SJSA1 (cell line): Measurements from ENCODE around the gene ACKR2. TPM values are rescaled to one million over a fixed set of nuclear protein-coding genes. Genes with fewer than 3 reads are reported as not detected.

Source experiments
- DNase-seq, 2 experiments: peaks; one replicate each; pipeline ENCODE4 v3.0.0-alpha.2; 2015 to 2020; ENCODE audit warnings: low spot score in 2 of 2, low read depth in 1 of 2
- H3K27ac ChIP-seq: fragments of 250-450 bp; sonication (Bioruptor Pico); 2 replicates; pipeline ENCODE4 v1.5.1; 2020; ENCODE audit warnings: mild to moderate bottlenecking, moderate library complexity
- H3K27me3 ChIP-seq: fragments of 250-450 bp; sonication (Bioruptor Pico); replicated peaks from 2 replicates; pipeline ENCODE4 v1.5.1; 2020; ENCODE audit warnings: mild to moderate bottlenecking, moderate library complexity
- H3K36me3 ChIP-seq: fragments of 250-450 bp; sonication (Bioruptor Pico); 2 replicates; pipeline ENCODE4 v1.5.1; 2020; ENCODE audit warnings: mild to moderate bottlenecking
- H3K4me1 ChIP-seq: fragments of 250-450 bp; sonication (Bioruptor Pico); replicated peaks from 2 replicates; pipeline ENCODE4 v1.6.1; 2021; ENCODE audit warnings: mild to moderate bottlenecking
- H3K4me3 ChIP-seq: fragments of 250-450 bp; sonication (Bioruptor Pico); 2 replicates; pipeline ENCODE4 v1.5.1; 2020; ENCODE audit warnings: mild to moderate bottlenecking
- H3K9me3 ChIP-seq: fragments of 250-450 bp; sonication (Bioruptor Pico); replicated peaks from 2 replicates; pipeline ENCODE4 v1.5.1; 2020; ENCODE audit warnings: mild to moderate bottlenecking
- total RNA-seq: library from RNA; depleted of rRNA; stranded (reverse); fragments of >200 nt; shearing (Covaris generic); gene quantifications from 2 replicates; pipeline ENCODE4 v1.2.3, GENCODE V29; 2014

The ACKR2 gene
- total RNA-seq, 1 experiment from 2014 or later = not detected

DNA sequence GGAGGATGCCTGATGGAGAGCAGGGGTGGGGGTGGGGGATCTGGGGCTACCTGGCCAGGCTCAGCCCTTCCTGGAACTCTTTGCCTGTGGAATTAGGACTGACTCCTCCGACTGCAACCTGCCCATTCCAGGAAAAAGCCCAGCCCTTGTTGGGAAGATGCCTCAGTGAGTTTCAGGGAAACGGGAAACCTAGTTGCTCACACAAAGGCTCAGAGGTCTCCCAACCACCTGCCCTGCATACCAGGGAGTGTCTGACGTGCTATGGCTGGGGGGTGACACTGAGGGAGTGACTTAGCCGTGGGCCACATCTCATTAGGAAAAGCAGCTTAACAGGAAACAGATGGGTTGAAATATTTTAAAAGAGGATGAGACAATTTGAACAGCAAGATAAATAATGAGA lies 38.5 kb downstream of the ACKR2 start:
- no peak for DNase-seq
- no peak overlapping the region for H3K4me3 ChIP-seq
- H3K36me3 ChIP-seq = no peaks in the 10 kb centered on the region
- no peaks in the 10 kb centered on the region for H3K4me1 ChIP-seq
- no peaks in the 10 kb centered on the region for H3K9me3 ChIP-seq
- H3K27ac ChIP-seq = no peak overlapping the region
- H3K27me3 ChIP-seq = no peaks in the 10 kb centered on the region; the same call in 1 of the 2 replicates

DNA sequence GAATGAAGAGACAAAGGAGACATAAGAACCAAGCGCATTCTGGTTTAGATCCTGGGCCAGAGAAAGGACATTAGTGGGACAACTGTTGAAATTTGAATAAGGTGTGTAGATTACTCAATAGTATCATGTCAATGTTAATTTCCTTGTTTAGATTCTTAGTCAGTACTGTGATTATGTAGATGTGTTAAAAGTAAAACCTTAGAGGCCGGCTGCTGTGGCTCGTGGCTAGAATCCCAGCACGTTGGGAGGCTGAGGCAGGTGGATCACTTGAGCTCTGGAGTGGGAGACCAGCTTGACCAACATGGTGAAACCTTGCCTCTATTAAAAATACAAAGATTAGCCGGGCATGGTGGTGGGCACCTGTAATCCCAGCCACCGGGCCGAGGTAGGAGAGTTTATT lies 39.8 kb downstream of the ACKR2 start:
- Histone ChIP-seq H3K27ac (no peak overlapping the region), H3K27me3 (no peaks in the 10 kb centered on the region; the same call in 1 of the 2 replicates), H3K9me3 (no peaks in the 10 kb centered on the region), H3K36me3 (no peaks in the 10 kb centered on the region), H3K4me3 (no peak overlapping the region), H3K4me1 (no peaks in the 10 kb centered on the region)
- DNase-seq = no peak

DNA sequence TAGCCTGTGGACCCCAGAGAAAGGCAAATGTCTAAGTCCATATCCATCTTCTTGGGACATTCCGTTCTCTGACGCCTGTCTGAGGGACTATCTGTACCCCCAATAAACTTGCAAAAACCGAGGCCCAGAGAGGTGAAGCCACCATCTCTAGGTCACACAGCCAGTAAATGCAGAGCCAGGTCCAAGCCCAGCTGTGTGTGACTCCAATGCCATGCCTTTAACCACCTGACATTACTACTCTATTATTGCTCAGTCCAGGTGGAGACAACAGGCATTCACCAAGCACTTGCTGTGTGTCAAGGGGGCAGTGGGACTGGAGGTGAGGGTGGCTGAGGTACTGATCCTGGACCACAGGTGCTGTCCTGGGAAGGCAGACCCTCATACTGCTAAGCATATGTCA lies 41.0 kb downstream of the ACKR2 start:
- H3K27me3 ChIP-seq = no peaks in the 10 kb centered on the region; the same call in 1 of the 2 replicates
- H3K4me1 ChIP-seq = no peaks in the 10 kb centered on the region
- H3K9me3 ChIP-seq = no peaks in the 10 kb centered on the region
- H3K27ac ChIP-seq = no peak overlapping the region
- H3K4me3 ChIP-seq = no peak overlapping the region
- H3K36me3 ChIP-seq = no peaks in the 10 kb centered on the region
- DNase-seq = no peak

DNA sequence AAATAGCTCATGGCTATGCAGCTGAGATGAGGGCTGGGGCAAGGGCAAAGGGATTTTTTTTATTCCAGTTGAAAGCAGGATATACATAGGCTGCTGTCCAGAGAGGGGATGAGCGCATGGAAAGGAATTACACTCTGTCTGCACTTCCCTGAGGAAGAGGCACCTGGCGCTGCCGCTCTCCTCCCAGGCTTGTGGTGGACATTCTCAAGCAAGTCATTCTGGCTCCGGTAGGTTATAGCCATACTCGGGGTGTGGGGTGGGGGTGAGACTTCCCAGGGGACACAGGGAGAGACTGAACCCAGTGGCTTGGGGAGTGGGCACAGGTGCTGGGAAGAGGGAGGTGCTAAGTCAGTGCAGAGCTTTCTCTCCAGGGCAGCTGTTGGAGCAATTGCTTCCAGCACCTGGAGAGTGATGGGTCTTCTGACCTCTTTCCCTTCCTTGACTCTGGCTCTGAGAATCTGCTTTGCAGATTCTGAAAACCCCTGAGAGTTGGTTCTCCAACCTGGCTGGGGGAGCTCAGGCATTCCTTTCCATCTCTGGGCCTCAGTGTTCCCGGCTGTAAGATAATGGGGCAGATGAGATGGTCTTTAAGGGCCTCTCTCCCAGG lies 42.1 kb downstream of the ACKR2 start:
- H3K27ac ChIP-seq = no peak overlapping the region
- no peaks in the 10 kb centered on the region; the same call in 1 of the 2 replicates for H3K27me3 ChIP-seq
- no peak overlapping the region for H3K4me3 ChIP-seq
- no peaks in the 10 kb centered on the region for H3K4me1 ChIP-seq
- no peak for DNase-seq
- H3K9me3 ChIP-seq = no peaks in the 10 kb centered on the region
- H3K36me3 ChIP-seq = no peaks in the 10 kb centered on the region

DNA sequence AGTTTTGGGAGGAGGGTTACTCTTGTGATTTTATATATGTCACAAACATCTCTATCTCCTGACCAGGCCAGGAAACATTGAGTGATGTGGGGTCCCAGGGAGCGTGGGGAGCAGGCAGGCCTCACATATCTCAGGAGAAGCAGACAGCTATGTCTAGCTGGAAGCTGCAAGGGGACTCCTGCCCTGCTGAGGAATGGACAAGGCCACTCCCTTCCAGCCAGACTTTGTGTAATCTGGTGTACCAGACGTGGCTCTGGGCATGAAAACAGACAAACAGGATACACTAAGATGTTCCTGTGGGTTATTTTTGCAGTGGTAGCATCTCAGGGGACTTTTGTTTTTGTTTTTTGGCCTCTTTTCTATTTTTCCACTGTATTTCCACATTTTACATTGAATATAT lies 43.2 kb downstream of the ACKR2 start:
- Histone ChIP-seq H3K4me1 (no peaks in the 10 kb centered on the region), H3K9me3 (no peaks in the 10 kb centered on the region), H3K36me3 (no peaks in the 10 kb centered on the region), H3K4me3 (no peak overlapping the region), H3K27me3 (no peaks in the 10 kb centered on the region), H3K27ac (no peak overlapping the region)
- no peak for DNase-seq

DNA sequence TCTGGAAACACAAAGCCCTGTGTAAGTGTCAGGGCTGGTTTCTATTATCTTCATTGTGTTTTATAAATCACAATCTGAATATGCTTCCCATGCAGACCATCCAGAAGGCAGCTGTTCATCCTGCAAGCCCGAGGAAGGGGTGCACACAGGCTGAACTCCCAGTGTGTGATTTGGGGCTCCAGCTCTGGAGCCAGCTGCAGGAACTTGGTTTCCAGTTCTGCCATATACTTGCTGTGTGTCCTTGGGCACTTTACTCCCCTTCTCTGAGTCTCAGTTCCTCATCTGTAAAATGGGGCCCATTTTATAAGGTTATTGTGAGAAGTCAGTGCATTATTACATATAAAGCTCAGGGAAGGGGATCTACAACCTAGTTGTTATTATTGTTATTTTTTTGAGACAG lies 43.8 kb downstream of the ACKR2 start:
- H3K4me3 ChIP-seq = no peak overlapping the region
- no peaks in the 10 kb centered on the region for H3K27me3 ChIP-seq
- no peaks in the 10 kb centered on the region for H3K9me3 ChIP-seq
- H3K4me1 ChIP-seq = no peaks in the 10 kb centered on the region
- no peak for DNase-seq
- no peak overlapping the region for H3K27ac ChIP-seq
- H3K36me3 ChIP-seq = no peaks in the 10 kb centered on the region

DNA sequence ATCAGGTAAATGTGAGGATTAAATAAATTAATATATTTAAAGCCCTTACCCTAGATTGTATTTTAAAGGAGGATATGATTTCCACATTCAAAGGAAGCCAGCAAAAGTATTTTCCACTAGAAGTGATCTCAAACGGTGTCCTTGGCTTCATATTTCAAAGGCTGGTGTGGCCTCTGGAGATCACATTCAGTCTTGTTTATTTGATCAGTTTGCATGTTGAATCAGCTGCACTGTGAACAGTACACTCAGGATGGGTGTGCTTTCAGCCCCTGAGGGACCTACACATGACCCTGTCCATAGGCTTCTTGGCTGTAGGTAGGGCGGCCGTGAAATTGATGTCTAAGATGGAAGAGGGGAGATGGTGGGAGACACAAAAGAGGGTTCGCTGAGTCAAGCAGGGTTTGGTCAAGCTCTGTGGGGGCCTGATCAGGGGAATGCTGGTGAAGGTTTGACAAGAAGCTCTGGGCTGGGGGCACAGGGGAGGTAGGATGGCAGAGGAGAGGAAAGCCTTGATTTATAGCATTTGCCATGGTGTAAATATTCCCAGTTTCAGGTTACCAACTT lies 44.6 kb downstream of the ACKR2 start:
- no peaks in the 10 kb centered on the region for H3K4me1 ChIP-seq
- no peak overlapping the region for H3K4me3 ChIP-seq
- no peak for DNase-seq
- H3K27me3 ChIP-seq = no peaks in the 10 kb centered on the region
- no peaks in the 10 kb centered on the region for H3K36me3 ChIP-seq
- H3K27ac ChIP-seq = no peak overlapping the region
- H3K9me3 ChIP-seq = no peaks in the 10 kb centered on the region

DNA sequence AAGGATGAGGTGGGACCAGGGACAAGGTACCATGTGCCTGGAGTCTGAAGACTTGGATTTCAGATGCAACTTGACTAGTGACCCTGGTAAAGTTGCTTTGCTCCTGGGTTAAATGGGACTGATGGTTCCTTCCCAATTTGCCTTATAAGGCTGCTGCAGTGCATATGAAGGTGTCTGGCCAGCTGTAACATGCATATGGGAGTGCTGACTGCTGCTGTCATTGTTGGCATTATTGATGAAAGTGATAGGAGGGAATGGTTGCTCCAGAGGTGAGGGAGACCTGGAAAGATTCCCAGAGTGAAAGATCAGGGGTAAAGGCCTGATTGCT lies 45.9 kb downstream of the ACKR2 start:
- H3K9me3 ChIP-seq = no peaks in the 10 kb centered on the region
- no peak overlapping the region for H3K27ac ChIP-seq
- DNase-seq = no peak
- H3K27me3 ChIP-seq = no peaks in the 10 kb centered on the region
- no peak overlapping the region for H3K4me3 ChIP-seq
- no peaks in the 10 kb centered on the region for H3K4me1 ChIP-seq
- H3K36me3 ChIP-seq = no peaks in the 10 kb centered on the region

DNA sequence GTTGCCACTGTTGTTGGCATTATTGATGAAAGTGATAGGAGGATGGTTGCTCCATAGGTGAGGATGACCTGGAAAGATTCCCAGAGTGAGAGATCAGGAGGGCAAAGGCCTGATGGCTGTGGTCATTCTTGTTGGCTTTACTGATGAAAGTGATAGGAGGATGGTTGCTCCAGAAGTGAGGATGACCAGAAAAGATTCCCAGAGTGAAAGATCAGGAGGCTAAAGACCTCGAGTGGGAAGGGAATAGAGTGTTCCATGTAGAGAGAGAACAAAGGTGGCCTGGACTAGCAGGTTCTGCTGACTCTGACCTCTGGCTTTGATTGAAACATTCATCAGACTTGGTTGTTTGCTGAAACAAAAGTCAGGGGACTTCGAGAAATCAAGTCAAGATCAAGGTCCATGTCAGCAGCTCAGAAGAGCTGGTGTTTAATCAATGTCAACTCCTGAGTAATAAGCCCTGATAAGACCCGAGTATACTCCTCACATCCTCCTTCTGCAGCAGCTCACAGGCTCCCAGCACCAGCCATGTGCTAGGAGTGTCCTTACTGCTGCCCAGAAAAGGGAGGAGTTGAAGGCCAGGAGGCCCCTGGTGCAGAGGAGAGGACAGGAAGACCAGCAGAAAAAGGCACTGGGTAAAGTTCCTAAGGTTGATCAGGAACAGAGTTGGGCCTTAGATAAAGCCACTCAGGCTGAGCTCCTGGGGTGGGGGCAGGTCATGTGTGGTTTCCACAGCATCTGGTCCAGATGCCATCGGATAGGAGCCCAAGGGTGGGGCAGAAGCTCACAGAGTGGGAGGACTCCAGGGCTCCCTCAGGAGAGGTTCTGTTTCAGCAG lies 46.5 kb downstream of the ACKR2 start:
- H3K27me3 ChIP-seq = no peaks in the 10 kb centered on the region
- H3K36me3 ChIP-seq = no peaks in the 10 kb centered on the region
- no peak overlapping the region for H3K27ac ChIP-seq
- H3K4me3 ChIP-seq = no peak overlapping the region
- H3K9me3 ChIP-seq = no peaks in the 10 kb centered on the region
- DNase-seq = no peak
- no peaks in the 10 kb centered on the region for H3K4me1 ChIP-seq

DNA sequence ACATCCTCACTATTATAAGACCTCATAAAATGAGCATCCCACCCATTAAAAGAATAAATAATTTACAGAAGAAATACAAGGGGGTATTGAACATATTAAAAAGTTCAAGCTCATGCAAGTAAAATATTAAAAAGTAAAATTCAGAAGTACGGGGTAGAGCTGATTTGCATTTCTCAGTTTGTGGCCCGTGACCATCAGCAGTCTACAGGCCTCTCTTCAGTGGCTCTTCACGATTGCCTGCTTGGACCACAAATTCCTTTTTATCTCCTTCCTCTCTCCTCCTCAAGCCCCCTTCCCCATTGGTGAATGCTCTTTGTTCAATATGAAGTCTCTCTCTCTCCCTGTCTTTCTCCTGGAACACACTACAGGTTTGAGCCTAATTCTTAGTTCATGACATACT lies 47.3 kb downstream of the ACKR2 start:
- no peak for DNase-seq
- Histone ChIP-seq H3K9me3 (no peaks in the 10 kb centered on the region), H3K27me3 (no peaks in the 10 kb centered on the region), H3K4me3 (no peak overlapping the region), H3K36me3 (no peaks in the 10 kb centered on the region), H3K27ac (no peak overlapping the region), H3K4me1 (no peaks in the 10 kb centered on the region)

DNA sequence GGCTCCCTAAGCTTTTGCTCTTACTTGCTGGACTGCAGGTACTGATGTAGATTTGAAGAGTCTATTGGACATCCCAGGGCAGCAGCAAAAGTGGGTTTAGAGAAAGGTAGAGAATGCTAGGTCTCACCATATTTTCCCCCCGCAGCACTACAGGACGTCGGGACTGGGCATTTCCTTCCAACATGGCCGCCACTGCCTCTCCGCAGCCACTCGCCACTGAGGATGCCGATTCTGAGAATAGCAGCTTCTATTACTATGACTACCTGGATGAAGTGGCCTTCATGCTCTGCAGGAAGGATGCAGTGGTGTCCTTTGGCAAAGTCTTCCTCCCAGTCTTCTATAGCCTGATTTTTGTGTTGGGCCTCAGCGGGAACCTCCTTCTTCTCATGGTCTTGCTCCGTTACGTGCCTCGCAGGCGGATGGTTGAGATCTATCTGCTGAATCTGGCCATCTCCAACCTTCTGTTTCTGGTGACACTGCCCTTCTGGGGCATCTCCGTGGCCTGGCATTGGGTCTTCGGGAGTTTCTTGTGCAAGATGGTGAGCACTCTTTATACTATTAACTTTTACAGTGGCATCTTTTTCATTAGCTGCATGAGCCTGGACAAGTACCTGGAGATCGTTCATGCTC lies 55.2 kb downstream of the ACKR2 start:
- no peak for DNase-seq
- Histone ChIP-seq H3K27me3 (no peaks in the 10 kb centered on the region), H3K4me3 (no peak overlapping the region), H3K9me3 (no peaks in the 10 kb centered on the region), H3K4me1 (no peaks in the 10 kb centered on the region), H3K36me3 (no peaks in the 10 kb centered on the region), H3K27ac (no peak overlapping the region)

DNA sequence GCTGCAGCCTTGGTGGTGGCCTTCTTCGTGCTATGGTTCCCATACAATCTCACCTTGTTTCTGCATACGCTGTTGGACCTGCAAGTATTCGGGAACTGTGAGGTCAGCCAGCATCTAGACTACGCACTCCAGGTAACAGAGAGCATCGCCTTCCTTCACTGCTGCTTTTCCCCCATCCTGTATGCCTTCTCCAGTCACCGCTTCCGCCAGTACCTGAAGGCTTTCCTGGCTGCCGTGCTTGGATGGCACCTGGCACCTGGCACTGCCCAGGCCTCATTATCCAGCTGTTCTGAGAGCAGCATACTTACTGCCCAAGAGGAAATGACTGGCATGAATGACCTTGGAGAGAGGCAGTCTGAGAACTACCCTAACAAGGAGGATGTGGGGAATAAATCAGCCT lies 56.0 kb downstream of the ACKR2 start:
- no peaks in the 10 kb centered on the region for H3K27me3 ChIP-seq
- no peak for DNase-seq
- no peak overlapping the region for H3K4me3 ChIP-seq
- no peak overlapping the region for H3K27ac ChIP-seq
- no peaks in the 10 kb centered on the region for H3K4me1 ChIP-seq
- no peaks in the 10 kb centered on the region for H3K36me3 ChIP-seq
- no peaks in the 10 kb centered on the region for H3K9me3 ChIP-seq

DNA sequence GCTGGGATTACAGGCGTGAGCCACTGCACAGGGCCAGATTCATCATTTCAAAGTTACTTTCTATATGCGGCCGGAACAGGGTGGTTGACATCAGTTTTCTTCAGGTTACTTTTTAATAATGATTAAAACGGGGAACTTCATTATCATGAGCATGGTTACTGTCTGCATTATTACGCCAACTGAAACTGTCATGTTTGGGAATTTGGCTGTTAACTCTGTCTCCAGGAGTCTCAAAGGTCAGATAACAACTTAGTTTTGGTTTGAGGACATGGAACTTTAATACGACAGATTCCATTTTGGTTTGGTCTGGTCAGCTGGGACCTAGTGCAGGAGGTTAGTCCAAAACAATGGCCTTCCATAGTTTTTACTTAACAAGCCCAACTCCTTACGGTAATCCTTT lies 57.9 kb downstream of the ACKR2 start:
- Histone ChIP-seq H3K27me3 (no peaks in the 10 kb centered on the region), H3K4me1 (no peaks in the 10 kb centered on the region), H3K4me3 (no peak overlapping the region)

DNA sequence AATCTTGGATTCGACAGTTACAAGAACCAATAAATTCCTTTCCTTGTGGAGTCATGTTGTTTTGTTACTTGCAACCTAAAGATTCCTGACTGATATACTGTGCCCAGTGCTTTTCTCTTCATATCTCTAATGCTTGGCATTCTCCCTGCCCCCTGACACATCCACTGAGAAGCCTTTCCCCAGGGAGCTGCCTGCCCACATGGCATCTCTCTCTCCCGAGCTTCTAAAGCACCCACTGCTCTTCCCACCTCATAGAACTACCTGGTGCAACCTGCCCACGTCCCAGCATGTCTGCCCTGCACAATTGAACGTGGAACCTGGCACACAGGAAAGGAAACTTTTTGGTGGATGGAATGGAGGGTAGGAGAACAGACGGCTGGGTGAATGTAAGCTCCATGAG lies 59.6 kb downstream of the ACKR2 start:
- no peaks in the 10 kb centered on the region for H3K27me3 ChIP-seq
- H3K36me3 ChIP-seq = no peaks in the 10 kb centered on the region
- no peak for DNase-seq
- no peaks in the 10 kb centered on the region for H3K4me1 ChIP-seq
- no peak overlapping the region for H3K27ac ChIP-seq
- H3K4me3 ChIP-seq = no peak overlapping the region
- no peaks in the 10 kb centered on the region for H3K9me3 ChIP-seq

More for the DNA sequence above, 57.9 kb downstream of the ACKR2 start:
- Histone ChIP-seq H3K9me3 (no peaks in the 10 kb centered on the region), H3K36me3 (no peaks in the 10 kb centered on the region), H3K27ac (no peak overlapping the region)
- DNase-seq = no peak
